T follicular helper cell (primary cell): Measurements from ENCODE around the gene SMIM5.

ENCODE experiments used
- DNase-seq: peaks from one replicate; pipeline ENCODE4 v3.0.0-alpha.2; 2020; ENCODE audit warnings: low read depth

SMIM5 gene

DNA sequence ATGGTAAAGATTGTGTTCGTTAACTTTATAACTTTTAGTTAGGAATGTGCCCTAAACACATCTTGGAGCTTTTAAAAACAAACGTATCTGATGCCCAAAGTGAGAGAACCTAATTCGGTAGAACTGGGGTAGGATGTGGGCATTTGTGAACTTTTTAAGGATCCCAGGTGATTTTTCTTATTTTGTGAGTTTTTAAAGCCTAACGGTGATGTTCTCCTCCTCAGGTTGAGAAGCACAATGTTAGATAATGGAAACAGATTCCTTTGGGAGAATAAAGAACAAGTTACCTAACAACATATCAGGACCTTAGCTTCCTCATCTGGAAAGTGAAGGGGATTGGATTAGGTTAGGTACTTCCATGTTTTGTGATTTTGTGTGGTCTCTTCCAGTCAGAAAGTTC, 34.6 kb downstream of the SMIM5 start:
- DNase-seq: no peak

DNA sequence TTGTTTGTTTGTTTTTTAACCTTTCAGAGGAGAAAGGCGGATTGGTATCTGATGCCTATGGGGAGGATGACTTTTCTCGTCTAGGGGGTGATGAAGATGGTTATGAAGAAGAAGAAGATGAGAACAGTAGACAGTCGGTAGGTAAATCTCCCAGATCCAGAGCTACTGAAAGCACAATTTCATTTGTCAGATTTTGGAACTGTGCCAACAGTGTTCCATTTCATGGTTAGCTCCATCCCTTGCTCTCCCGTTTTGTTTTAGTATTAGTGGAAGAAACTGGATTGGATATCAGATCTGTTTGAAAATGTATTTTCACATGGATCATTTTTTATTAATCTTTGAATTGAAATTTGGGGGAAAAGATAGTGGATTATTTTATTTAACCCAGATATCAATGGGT, 35.3 kb downstream of the SMIM5 start:
- no peak for DNase-seq

DNA sequence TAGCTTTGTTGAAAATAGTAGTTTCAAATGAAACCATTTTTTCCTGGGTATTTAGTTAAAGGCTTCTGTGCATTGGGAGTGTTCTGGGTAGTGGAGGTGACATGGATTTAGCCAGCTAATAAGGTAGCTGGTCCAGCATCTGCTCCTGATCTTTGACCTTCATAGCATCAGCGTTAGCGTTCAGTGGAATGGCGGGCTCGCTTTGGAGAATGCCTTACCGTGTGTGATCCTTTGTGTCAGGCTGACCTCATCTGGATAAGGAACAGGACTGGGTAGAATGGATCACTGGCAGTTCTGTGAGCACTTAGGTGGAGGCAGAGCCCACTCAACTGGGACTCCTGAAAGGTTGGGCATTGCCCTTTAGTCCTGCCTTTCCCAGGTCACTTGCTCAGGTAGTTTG, 37.6 kb downstream of the SMIM5 start:
- DNase-seq: no peak

DNA sequence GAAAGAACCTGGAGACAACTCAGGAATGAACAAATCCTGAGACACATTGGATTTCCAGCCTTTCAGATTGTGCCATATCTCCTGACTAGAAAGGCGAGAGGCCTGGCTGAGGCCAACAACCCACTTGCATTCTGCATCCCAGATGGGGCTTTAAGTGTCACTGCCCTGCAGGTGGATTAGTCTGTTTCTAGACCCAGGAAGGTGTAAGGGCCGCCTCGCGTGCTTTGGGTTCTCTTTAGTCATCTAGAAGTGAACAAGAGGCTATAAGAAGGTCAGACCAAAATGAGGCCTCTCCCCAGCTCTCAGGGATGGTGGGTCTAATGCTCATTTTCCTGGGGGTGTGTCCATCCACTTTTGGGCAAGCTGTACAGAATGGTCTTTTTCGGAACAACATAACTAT, 38.8 kb downstream of the SMIM5 start:
- DNase-seq: no peak

DNA sequence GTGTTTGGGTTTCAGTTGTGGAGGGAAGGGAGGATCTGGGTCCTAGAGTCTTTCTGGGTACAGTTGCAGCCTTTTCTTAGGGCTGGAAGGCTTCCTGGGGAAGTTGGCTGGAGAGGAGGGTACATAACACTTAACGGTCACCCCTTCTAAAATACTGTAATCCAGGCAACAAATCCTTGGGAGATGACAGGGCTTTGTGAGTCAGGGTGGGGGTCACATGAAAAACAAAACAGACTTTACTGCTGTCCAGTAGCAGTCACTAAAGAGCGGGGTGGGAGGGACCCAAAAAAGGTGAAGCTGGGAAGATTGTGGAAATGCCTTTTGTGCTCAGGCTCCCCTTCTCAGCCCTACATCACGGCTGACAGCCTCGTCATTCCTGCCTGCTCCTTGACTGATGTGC, 40.3 kb downstream of the SMIM5 start:
- no peak for DNase-seq

DNA sequence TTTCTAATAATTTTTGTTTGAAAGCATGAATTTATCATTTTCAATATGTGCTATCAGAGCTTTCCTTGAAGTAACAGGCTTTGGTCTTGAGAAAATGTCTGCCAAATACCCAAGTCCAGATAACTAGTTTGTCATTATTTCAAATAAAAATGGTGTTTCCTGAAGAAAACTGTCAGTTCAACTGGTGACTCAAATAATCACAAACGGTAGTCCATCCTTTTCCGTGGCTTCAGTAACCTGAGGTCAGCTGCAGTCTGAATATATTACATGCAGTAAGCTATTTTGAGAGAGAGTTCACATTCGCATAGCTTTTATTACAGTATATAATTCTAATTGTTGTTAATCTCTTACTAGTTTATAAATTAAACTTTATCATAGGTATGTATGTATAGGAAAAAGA, 43.2 kb downstream of the SMIM5 start:
- DNase-seq: no peak

DNA sequence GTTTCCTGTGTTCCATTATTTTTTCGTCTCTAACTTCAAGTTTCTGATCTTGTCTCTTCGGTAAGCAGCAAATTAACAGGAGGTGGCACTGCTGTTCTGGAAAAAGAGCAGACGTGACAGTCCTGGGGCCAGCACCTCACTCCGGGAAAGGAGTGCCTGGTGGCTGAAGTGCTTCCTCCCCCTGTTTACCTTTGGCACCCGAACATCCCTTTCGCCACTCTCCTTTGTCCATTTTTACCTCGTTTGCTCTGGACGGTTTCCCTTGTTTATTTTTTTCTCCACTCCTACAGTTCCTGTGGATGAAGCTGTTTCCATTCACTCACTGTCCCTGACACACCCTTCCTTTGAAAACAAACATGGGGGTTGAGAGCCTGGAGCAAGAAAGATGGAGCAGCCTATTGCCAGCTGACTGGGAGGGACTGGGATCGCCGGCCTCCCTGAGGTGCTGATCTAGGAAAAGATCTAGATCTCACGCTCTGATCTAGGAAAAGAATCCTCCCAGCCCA, 46.5 kb downstream of the SMIM5 start:
- DNase-seq: no peak

DNA sequence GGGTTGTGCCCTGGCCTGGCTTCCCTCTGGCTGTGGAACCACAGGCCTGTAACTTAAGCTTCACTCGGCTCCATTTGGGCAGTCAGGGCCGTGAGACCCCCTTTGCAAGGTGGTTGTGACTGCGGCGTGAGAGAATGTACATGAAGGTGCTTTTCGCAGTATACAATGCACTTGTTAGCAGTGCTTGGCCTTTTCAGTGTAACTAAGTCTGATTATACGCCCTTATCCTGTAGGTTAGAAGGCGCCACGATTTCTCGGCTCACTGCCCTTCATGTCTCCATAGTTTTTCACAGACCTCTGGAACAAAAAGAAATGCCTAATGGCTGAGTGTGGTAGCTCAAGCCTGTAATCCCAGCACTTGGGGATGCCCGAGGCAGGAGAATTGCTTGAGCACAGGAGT, 47.2 kb downstream of the SMIM5 start:
- DNase-seq: no peak

DNA sequence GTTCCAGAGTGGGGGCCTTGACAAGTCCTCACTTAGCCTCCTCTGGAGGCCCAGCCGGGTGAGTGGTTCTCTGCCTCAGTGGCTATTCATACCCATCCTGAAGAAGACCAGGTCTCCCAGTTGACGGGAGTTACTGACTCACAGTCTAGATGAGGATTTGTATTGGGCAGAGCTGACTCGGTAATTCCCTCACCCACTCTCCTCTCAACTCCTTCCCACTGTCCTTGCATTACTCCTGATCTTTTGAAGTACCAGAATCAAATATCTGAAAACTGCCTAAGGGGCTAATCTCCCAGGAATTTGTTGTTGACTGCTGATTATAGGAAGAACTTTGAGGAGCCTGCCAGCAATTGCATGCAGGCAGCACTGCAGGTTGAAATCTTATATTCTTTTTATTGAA, 48.1 kb downstream of the SMIM5 start:
- DNase-seq: no peak

DNA sequence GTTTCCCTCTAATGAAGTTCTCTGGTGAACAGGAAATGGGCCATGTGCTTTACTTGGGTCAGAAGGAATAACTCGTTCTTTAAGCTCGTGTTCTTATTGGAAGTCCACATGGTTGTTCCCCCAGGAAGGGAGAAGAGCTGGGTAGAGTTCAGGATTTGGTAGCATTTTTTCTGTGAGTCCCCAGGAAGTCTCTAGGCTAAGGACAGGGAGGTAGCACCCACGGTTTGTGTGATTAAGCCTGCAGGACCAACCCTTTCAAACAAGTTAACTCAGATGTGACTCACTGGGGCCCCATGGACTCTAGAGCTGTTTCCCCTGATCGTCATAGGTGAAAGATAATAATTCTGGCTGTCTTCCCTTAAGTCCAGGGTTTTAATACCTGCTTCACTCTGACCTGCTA, 50.3 kb downstream of the SMIM5 start:
- DNase-seq: no peak

DNA sequence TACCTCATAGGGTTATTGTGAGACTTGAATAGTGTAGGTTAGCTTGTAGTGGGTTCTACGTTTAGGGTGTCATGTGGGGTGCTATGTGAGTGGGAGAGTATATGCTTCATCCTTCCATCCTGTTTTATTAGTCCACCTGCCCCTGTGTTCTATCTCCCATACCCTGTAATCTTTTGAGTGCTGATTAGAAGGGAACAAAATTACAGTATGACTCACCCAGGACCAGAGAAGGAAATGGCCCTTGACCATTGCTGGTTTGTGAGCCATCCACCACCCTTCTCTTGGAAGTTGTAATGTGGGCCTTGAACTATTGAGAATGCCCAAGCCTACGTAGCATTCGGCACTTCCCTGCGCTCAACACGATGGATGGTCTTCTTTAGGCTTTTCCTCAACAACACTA, 51.0 kb downstream of the SMIM5 start:
- no peak for DNase-seq

DNA sequence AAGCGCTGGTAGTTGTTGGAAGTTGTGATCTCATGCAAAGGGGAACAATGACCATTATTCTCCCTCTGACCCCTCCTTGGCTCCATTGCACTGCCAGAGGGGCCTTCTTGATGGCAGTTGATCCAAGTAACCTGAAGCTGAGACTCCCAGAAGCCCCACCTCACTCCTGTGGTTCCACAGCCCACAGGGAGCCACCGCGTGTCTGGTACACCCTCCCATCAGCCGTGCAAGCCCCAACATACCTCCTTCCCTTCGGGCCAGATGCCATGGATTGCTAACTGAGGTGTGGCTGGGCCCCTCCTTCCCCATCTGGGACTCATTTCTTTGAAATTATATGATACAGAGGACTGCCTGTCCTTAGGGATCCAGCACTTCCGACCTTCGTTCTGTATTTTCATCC, 51.7 kb downstream of the SMIM5 start:
- no peak for DNase-seq

DNA sequence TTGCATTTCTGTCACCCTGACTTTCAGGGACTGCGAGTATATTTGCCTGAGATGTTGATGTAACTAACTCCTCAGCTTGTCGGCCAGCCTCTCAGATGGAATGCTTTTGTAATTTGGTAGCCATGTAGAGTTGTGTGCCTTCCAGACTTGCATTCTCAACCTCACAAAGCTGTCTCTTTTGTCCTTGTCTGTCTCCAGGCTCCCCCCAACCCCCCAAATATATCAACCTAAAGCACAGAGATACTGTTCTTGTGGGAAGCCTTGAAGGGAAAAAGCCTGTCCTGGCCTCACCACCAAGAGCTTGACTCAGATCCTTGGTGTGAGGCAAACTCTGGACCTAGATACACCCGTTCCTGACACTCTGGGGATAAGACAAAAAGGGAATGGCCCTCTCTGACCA, 52.3 kb downstream of the SMIM5 start:
- DNase-seq: no peak

DNA sequence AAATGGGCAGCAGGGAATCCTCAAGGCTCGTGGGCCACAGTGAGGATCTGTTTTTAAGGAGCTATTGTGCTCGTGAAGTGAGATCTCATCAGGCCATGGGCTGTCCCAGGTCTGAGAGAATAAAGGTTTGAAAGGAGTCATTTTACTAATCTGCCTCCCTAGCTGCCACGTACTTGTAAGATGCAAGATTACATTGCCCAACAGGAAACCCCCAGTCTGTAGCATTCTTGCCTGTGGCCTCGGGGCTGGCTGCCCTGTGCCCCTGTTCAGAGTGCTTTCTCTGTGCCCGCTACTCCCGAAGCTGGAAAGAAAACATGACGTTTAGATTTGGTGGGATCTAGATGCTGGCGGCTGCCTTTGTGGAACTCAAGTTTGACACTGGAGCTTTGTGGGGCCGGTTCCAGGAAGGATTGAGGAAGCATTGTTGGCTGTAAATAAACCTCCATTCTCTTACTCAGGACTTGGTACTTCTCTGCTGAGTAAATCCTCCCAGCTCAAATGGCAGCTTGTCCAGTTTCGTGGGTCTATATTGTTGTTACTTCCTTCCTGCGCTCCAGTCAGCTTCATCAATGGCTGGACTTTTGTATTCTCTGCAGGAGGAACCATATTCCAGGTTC, 55.1 kb downstream of the SMIM5 start:
- DNase-seq: no peak

DNA sequence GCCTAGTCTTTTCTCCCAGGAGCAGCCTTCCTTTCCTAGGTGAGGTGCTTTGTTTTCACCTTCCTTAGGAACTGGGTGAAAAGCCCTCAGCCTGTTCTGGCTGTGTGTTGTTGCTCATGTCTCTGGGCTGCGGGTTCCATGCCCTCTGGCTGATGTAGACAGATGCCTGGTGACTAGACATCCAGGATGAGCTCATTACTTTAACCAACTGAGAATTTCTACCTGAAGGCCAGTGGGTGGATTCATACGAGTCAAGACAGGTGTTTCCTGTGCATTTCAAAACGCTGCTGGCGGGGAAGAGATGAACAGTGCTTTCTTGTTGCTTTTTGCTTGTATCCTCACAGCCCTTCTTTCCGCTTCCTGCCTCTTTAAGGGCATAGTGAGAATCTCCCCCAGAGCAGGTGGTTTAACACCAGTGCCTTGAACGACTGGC, 56.2 kb downstream of the SMIM5 start:
- DNase-seq: peak; percentile 39
